ENCODE measurements around the gene SMURF2. TPM values are rescaled to one million over a fixed set of nuclear protein-coding genes. Genes with fewer than 3 reads are reported as not detected.

The SMURF2 gene
- total and polyA plus RNA-seq, 10 of the 15 experiments (the other 5 are each of a cell fraction or from before 2014, with no cell fraction given), result 2.8 to 13.4 (median 7.5) TPM

- no peak for TF ChIP-seq MYB (IDR thresholded peaks at IDR 0.05; ENCODE audit: borderline replicate concordance, low read depth, low read length)
- TF ChIP-seq ZBTB33 (IDR thresholded peaks at IDR 0.05), result no peak
- no peak for TF ChIP-seq POLR2AphosphoS5 (IDR thresholded peaks at IDR 0.05; ENCODE audit: low read length)
- no peak for TF ChIP-seq ZNF274 (IDR thresholded peaks at IDR 0.05; ENCODE audit: insufficient read depth, insufficient read length)
- TF ChIP-seq FOXK2 (IDR thresholded peaks at IDR 0.05), result no peak
Observed at GRCh38 chr17:64520359-64520758, 141.7 kb downstream of the SMURF2 start (continued).

- Histone ChIP-seq H3K4me2 (ENCODE audit: control insufficient read depth, insufficient read depth) (no peak overlapping the region), H2AFZ (ENCODE audit: control insufficient read depth, low read depth, low read length) (no peak overlapping the region), H3K27me3 (replicated peaks in 1 of 2; ENCODE audit: control insufficient read depth in 2 of 2, insufficient read depth in 2 of 2, low read length in 1 of 2) (no peaks in the 10 kb centered on the region), H3K27ac (ENCODE audit: control insufficient read depth, insufficient read depth) (no peak overlapping the region), H3K36me3 (ENCODE audit: control insufficient read depth in 2 of 2, insufficient read depth in 2 of 2, low read length in 1 of 2) (peaks cover 3 to 36% of the 10 kb centered on the region in 2 experiments), H3K9ac (ENCODE audit: control insufficient read depth, insufficient read depth, low read length) (no peak overlapping the region), H3K79me2 (ENCODE audit: control insufficient read depth, insufficient read depth, low read length) (no peaks in the 10 kb centered on the region), H3K9me3 (replicated peaks; ENCODE audit: control insufficient read depth, insufficient read depth, low read length) (no peaks in the 10 kb centered on the region), H4K20me1 (ENCODE audit: control insufficient read depth, insufficient read depth) (no peaks in the 10 kb centered on the region), H3K4me3 (no peak overlapping the region), H3K4me1 (ENCODE audit: control insufficient read depth, insufficient read depth, low read length) (no peaks in the 10 kb centered on the region)
- intact Hi-C loops (cut with micrococcal nuclease; ENCODE audit: unreplicated experiment), result no loop called here
- in situ Hi-C loops (cut with MboI), result no loop called here
- ChIA-PET CTCF (interaction anchor here (0.6 kb wide), 1 partner anchor 85 kb away, joined by 3 read pairs; no protein-coding TSS in a partner anchor), POLR2A (interaction anchor here (0.7 to 1.0 kb wide), 2 partner anchors 23 to 70 kb away, joined by 3 read pairs; partner anchors contain the start of gene POLG2), RAD21 (ENCODE audit: unreplicated experiment) (no interaction called here), SMC1A (ENCODE audit: uncharacterized antibody, unreplicated experiment) (interaction anchor here (0.5 to 1.2 kb wide), 2 partner anchors 14 to 121 kb away, joined by 3 to 4 read pairs; no protein-coding TSS in a partner anchor)
- no TSS peak for BruUV-seq (replicated peaks)
- DNase-seq (ENCODE audit: low read depth, low spot score) (no peak), ATAC-seq (no peak), FAIRE-seq (no peak)
- WGBS (ENCODE audit: insufficient coverage, insufficient replicate concordance, low lambda C conversion rate, missing lambda C conversion rate), result 98% methylated on average over 6 of the region's 6 CpGs
- TF ChIP-seq EED (IDR thresholded peaks at IDR 0.05; ENCODE audit: low read depth), result no peak
- no peak for TF ChIP-seq NKRF (conservative IDR thresholded peaks at IDR 0.05)
- no peak for TF ChIP-seq BCL3 (IDR thresholded peaks at IDR 0.05; ENCODE audit: borderline replicate concordance, insufficient read depth, low read depth, low read length, poor library complexity, severe bottlenecking)
- no peak for TF ChIP-seq BCL11A (IDR thresholded peaks at IDR 0.05; ENCODE audit: low read depth, low read length)
- TF ChIP-seq ZNF592 (IDR thresholded peaks at IDR 0.05), result no peak
- no peak for TF ChIP-seq HSF1 (IDR thresholded peaks at IDR 0.05; ENCODE audit: low read depth, low read length)
- no peak for TF ChIP-seq SMARCA5 (IDR thresholded peaks at IDR 0.05)
Observed at GRCh38 chr17:64519601-64520000, 142.5 kb downstream of the SMURF2 start.
